Fibroblast of mammary gland (primary cell): Measurements from ENCODE around the gene NDUFAF8.
A peak's percentile ranks its signal among the peaks of the same experiment; 100 is the strongest.

Source experiments
- DNase-seq: peaks from one replicate; pipeline ENCODE4 v3.0.0-alpha.2; 2010; ENCODE audit warnings: low read depth
- H3K4me3 ChIP-seq: 2 replicates; pipeline ENCODE4 v1.5.1; 2011; ENCODE audit warnings: low read depth, mild to moderate bottlenecking, low read length, moderate library complexity; ENCODE audit not compliant: control insufficient read depth
- CTCF ChIP-seq: conservative IDR thresholded peaks from 2 replicates; pipeline ENCODE4 v1.5.1; 2011; ENCODE audit warnings: low read depth, low read length, inconsistent platforms; ENCODE audit not compliant: control insufficient read depth, insufficient read depth

The NDUFAF8 gene

DNA sequence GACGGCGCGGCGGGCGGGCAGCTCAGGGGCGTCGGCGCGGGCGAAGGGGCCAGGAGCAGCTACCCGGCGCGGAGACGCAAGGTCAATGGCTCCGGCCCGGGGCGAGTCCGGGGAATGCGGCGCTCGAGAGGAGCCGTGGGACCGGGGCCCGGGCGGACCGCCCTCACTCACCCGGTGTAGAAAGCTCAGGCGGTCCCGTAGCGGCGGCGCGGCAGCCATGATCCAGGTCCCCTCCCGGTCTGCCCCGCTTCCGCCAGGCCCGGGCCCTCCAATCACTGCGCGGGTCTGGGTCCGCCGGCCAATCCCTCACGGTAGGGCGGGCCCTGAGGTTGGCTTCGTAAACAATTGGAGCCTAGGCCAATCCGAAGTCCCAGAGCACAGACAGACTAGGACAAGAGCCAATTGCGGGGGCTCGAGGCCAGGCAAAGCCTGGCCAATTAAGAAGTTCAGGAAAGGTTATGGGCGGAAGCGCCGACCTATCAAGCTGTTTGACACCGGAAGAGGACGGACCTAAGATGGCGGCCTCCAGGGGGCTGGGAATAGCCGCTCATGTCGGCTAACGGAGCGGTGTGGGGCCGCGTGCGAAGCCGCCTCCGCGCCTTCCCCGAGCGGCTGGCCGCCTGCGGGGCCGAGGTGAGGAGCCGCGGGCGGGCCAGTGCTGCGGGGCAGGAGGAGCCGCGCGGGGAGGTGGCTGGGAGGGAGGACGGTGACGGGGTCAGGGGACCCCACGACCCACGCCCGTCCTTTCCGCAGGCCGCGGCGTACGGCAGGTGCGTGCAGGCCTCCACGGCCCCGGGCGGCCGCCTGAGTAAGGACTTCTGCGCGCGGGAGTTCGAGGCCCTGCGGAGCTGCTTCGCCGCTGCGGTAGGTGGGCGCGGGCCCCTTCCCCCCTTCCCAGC is at the start of gene NDUFAF8, which contains the start of gene TEPSIN:
Gene NDUFAF8, plus strand, starts transcription at position 504 of the 899 bp plus-strand sequence. Its CDS starts 46 bp downstream, at position 550.
Gene TEPSIN, minus strand, starts transcription at position 241 of the 899 bp plus-strand sequence. Its CDS starts 22 bp downstream, at position 219.
- TF ChIP-seq CTCF: no peak
- peak; percentile 99 for DNase-seq
- H3K4me3 ChIP-seq: peak within 1 kb of the TSS; percentile 67

DNA sequence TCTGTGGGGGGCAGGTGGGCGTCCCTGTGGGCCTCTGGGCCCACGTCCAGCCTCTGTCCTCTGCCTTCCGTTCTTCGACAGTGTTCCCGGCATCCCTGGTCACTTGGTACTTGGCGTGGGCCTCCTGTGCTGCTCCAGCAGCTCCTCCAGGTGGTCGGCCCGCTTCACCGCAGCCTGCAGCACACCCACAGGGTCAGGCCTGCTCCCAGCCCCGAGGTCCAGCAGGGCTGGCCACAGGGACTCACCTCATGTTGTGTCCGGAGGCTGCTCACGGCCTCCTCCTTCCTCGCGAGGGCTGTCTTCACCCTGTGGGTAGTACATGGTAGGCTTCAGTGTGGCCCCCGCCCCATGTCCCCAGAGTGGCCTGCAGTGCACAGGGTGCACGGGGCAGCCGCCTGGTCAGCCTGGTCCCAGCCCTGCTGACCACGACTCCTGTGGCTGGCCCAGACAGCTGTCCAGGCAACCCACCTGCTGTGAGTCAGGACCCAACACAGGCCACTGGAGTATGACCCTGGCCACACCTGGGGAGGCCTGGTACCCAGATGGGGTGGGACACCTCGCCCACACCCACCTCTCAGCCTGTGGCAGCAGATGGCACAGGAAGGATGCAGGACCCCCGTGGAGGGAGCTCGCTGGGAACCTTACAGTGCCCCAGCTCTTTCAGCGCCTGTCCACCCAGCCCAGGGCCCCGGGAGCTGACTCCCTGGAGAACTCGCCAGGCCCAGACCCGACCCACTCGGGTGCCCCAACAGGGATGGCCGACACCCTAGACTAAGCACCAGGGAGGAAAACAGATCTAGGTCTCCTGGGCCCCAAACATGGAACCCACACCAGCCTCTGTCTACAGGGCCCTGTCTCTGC is 49.2 kb upstream of the NDUFAF8 start:
- DNase-seq: no peak
- TF ChIP-seq CTCF: peak; percentile 1
- no peak overlapping the region for H3K4me3 ChIP-seq

GRCh38 chr17:81190591-81190990 is 48.5 kb upstream of the NDUFAF8 start:
- no peak overlapping the region for H3K4me3 ChIP-seq
- TF ChIP-seq CTCF: no peak
- no peak for DNase-seq

GRCh38 chr17:81191116-81191515 is 48.0 kb upstream of the NDUFAF8 start:
- DNase-seq: no peak
- no peak for TF ChIP-seq CTCF
- H3K4me3 ChIP-seq: no peak overlapping the region

GRCh38 chr17:81191646-81192045 is 47.5 kb upstream of the NDUFAF8 start:
- no peak for DNase-seq
- no peak for TF ChIP-seq CTCF
- H3K4me3 ChIP-seq: no peak overlapping the region

- H3K4me3 ChIP-seq: no peak overlapping the region
- DNase-seq: no peak
- no peak for TF ChIP-seq CTCF
These were observed 46.6 kb upstream of the NDUFAF8 start for GRCh38 chr17:81192386-81193050.
